GM19043 (cell line): Measurements from ENCODE around the gene PDZK1IP1.
"Not testable (repeated sequence)": the region's sequence is repeated elsewhere in the genome, so short reads cannot be mapped to it uniquely, and the experiment has no call there.

Experiments used
- ATAC-seq: cut with Tn5 transposase; IDR thresholded peaks from one replicate; pipeline ENCODE4 v1.9.1; 2021; ENCODE audit warnings: low read depth; ENCODE audit not compliant: unreplicated experiment

PDZK1IP1 gene

DNA sequence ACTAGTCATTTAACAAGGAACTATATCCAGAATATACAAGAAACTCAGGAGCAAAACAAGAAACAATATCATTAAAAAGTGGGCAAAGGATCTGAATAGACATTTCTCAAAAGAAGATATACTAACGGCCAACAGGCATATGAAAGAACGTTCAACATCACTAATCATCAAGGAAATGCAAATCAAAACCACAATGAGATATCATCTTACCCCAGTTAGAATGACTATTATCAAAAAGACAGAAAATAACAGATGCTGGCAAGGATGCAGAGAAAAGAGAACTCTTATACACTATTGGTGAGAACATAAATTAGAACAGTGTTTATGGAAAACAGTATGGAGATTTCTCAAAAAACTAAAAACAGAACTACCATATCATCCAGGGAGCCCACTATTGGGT is 13.7 kb upstream of the PDZK1IP1 start:
- not testable (repeated sequence) for ATAC-seq

DNA sequence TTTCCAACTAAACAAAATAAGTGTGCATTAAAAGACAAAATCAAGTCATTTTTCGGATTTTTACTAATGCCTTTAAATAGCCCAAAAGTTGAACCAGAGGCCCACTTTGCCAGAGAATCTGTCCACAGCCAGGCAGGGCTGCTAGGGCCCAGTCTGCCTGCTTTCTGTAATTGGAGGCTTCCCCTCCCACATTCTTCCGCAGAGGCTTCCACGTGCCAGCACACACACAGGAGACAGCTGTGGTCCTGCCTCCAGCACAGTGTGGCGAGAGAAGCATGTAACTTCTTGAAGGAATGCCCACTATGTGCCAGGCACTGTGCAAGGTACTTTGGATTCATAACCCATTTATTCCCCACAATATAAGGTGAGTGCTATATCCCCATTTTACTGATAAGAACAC is 11.3 kb upstream of the PDZK1IP1 start:
- ATAC-seq: no peak

DNA sequence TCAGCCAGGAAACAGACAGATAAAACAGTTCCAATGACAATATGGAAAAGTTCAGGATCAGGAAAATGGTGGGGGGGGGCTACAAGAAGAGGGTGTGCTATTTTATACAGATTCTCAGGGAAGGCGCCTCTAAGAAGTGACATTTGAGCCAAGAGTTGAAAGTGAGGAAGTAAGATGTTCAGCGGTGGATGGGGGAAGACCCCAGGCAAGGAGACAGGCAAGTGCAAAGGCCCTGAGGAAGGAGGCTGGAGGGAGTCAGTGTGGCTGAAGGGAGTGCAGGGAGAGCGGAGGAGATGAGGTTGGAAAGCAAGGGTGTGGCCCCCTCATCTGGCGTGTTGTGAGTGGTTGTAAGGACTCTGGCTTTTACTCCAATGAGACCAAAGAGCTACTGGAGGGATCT is 8.4 kb upstream of the PDZK1IP1 start:
- no peak for ATAC-seq

DNA sequence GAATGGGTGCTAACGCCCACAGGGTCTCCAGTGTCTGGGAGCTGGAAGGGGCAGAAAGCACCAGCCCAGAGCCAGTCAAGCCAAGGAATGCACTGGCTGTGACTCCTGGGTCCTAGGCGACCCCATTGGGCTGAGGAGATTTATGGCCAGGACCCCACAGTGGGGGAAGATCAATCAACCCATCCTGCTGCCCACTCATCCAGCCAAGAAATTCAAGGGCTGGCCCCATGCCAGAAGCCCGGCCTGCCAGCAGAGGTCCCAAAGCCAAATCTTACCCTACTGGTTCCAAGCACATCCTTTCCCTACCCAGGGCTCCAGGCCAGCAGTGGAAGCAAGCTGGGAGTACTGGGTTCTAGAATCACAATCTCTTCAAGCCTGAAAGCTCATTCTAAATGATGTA is 6.8 kb upstream of the PDZK1IP1 start:
- ATAC-seq: no peak

DNA sequence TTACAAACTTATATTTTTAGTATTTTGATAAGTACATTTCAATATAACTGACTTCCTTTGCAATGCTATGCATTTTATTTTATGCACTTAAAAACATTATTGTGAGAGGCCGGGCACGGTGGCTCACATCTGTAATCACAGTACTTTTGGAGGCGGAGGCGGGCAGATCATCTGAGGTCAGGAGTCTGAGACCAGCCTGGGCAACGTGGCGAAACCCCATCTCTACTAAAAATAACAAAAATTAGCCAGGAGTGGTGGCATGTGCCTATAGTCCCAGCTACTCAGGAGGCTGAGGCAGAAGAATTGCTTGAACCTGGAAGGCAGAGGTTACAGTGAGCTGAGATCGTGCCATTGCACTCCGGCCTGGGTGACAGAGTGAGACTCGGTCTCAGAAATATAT is 6.1 kb upstream of the PDZK1IP1 start:
- not testable (repeated sequence) for ATAC-seq

DNA sequence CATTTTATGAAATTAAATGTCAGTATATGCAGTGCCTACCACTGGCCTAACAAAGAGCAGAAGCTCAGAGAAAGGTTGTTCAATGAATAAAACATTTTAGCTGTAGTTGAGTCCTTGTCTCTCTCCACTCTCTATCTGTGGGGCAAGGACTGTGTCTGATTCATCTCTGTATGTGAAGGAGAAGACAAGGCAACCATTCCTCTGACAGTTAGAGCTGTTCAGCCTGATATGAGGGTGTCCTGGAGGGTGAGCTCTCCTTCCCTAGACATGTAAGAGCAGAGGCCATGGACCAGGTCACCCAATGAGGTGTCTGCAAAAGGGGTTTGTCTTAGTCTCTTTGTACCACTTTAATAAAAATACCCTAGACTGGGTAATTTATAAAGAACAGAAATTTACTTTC is 4.5 kb upstream of the PDZK1IP1 start:
- no peak for ATAC-seq

DNA sequence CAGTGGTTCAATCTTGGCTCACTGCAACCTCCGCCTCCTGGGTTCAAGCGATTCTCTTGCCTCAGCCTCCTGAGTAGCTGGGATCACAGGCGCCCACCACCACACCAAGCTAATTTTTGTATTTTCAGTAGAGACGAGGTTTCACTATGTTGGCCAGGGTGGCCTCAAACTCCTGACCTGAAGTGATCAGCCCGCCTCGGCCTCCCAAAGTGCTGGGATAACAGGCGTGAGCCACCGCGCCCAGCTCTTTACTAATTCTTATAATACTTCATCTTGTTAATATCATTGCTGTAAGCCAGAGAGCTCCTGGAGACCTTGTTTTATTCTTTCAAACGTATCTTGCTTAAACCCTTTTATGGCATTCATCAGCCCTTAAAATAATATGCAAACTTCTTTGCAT is 3.7 kb upstream of the PDZK1IP1 start:
- not testable (repeated sequence) for ATAC-seq

DNA sequence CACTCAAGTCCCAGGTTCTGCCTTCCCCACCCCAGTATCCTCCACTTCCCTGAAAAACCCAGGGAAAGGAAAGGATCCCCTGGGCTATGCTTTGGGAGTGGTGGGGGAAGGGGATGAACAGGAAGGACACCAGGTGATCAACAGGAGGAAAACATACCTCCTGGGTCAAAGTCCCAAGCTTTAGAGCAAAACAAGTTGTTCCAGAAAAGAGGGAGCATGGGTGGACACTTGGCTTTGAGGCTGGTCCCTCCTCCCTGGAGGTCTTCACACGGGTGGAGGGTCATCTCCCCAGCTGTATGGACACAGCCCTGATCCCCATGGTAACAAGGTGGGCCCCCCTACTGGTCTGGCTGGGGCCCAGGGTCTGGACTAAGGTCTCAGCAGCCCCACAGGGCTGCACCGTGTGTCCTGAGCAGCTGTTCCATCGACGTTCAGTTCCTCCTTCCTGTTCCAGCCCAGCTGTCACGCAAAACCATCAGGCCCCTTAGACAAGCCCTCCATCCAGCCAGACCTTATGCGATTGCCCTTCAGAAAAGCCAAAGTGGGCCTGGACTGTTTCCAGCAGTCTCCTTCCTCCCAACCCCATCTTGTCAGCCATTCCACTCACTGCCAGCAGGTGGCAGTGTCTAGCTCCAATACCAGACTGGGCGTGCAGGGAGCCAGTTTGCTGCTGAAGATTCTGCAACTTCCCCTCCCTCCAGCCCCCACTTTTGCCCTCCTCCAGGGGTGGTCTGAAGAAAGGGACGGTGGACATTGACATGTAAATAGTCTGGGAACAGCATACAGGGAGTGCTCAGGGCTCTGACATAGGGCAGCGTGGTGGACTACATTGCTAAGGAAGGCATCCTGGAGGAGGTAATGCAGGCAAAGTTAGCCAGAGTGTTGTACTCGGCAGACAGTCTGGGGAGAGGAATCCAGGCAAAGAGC is 2.9 kb upstream of the PDZK1IP1 start:
- ATAC-seq: peak; percentile 59

DNA sequence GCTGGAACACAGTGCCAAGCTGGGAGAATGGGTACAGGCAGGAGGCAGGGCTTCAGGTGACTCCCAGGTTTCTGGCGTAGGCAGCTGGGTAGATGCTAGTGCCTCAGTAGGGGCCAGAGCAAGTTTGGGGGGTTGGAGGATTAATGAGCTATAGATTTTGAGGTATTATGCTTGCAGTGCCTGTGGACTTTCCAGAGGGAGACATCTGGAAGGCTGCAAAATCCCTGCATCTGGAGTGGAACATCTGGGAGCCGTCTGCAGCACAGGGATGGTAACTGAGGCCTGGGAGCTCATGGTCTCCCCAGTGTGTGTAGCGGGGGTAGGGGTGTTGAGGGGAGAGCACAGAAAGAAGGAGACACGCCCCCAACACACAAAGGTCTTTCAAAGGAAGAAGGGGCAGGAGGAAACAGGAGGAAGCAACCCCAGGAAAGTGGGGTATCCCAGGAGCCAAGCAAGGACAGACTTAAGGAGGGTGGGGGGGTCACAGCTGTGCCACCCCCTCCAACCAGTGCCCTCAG is 2.2 kb upstream of the PDZK1IP1 start:
- no peak for ATAC-seq

DNA sequence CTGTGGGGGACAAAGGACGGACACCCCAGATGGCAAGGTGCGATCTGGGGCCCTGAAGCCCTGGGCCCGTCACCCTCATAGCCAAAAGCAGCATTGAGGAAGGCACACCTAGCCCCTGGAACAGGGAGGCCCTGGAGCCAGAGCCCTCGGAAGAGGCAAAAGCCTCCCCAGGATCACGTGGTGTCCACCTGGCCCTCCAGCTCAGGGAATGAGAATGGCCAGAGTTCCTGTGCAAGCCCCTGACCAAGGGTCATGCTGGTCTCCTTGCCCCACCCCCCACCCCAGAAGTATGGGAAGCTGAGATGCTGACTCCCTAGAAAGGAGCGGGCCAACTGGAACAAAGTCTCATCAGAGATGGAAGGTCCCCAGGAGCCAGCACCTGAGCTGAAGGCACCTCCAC is 1.0 kb upstream of the PDZK1IP1 start:
- no peak for ATAC-seq

DNA sequence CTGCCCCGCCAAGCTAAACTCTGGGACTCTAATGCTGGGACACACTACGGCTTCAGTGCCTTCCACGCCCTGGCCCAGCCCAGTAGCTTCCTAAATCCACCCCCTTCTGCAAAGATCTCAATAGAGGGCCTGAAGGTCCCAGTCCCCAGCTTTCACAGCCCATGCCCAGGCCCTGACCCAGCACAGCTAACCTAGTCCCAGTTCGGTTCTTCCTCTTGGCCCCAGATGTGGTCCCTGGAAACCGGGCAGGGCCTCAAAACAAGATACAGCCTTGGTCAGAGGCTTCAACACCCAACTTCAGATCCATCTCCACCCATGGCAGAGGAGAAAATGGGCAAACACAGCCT is 646 bp upstream of the PDZK1IP1 start:
- ATAC-seq: no peak

DNA sequence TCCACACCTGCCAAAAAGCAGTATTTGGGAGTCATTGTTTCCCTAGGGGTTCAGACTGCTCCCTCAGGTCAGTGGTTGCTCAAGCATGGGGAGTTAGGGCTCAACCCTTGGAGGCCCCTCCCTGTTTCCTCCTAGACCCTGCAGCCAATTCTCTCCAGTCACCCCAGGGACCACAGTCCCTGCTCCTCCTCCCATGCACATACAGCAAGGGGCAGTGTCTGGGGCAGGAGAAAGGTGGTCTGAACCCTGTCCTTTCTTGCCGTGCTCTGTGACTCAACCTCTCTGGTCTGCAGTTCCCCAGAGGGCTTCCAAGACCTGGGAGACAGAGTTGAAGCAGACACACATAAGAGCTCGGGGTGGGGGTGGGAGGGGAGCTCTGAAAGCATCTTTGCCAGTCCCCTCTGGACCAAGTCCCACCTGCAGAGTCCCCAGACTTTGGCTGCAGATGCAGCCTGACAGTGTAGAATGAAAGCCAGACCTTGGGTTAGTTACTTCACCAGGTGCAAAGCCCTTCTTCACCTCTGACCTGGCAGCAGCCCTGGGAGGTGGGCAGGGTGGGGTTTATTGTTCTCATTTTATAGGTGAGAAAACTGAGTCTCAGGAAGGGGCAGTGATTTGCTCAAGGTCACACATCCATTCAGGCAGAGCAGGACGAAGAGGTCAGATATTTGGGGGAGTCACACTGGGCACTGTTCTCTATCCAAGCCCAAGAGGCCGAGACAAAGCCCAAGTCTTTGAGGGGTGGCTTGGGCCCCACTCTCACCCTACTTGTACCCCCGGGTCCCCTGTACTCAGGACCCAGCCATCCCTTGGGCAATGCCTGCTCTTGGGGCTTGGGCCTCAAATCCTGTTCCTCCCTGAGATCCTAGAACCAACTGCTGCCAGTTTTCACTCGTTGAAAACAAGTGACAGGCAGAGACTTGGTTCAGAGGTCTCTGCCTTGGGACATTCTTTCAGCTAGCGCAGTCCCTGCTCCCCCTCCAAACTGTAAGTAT is 748 bp downstream of the PDZK1IP1 start:
- no peak for ATAC-seq

DNA sequence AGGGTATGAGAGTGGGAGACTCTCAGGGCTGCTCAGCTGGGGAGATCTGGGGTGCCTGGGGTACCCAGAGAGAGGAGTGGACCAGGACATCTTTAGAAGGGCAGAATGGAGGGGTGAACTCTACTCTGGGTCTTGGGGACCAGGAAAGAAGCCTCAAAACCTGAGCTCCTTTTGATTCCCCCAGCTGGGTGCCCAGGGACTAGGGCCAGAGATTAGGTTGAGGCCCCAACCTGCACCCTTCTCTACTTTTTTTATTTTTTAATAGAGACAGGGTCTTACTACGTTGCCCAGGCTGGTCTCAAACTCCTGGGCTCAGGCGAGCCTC is 1.9 kb downstream of the PDZK1IP1 start:
- no peak for ATAC-seq

DNA sequence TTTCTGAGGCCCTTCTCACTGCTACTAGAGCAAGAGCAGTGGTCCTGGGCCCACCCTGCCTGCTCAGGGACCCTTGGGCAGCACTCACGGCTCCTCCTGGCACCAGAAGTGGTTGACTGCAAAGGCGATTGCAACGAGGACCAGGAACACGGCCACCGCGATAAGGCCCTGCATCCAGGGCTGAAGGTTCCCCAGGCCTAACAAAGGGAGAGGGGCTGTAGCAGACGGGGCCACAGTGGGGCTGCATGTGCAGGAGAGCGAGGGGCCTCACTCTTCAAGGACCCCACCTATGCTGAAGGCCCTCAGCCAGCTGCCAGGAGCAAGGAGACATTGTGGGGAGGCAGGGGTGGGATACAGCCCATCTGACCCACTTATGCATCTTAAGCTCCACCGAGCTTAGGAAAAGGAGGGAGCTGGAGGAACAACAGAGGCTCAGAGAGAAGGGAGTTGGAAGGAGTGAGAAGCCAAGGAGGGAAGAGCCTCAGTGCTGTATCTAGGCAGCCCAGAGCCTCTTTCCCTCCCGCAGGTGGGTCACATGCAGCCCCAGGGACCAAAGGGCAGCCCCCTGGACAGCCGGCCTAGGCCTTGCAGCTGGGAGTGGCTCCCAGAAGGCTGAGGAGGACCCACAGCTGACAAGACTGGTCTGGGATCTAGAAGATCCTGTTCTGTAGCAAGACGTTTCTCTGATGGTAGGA is 2.5 kb downstream of the PDZK1IP1 start:
- no peak for ATAC-seq

DNA sequence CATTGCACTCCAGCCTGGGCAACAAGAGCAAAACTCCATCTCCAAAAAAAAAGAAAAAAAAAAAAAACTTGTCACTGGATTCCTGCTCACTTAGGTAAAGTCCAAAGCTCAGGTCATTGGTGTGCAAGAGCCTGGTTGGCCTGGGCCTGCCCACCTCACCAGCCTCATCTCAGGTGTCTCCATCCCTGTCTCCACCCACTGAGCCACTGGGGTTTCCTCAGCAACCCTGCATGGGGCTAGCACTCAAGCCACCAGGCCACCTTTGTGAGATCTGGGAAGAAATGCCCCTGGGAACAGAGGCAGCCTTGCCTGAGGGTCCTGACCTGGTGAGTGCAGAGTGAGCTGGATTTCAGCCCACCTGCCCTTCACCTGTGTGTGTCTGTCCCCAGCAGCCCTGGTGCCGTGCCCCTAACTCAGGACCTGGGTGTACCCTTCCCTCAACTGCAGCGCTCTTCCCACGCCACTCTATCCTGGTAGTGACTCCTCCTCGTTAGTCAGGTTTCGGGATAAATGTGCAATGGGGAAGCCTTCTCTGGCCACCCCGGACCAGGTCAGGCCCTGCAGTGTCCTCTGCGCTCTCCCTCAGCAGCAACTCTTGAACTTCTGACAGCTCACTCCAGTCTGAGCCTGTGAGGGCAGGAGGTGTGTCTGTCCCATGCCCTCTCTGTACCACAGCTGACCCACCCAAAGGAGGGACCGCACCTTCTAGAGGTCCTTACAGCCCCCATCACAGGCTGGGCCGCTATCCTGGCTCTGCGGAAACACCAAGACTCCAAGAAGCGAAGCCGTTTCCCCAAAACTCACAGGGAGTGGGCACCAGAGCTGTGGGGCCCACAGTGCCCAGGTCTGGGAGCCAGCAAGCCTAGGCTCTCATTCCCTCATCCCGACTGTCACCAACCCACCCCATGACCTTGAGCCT is 3.3 kb downstream of the PDZK1IP1 start:
- ATAC-seq: no peak

DNA sequence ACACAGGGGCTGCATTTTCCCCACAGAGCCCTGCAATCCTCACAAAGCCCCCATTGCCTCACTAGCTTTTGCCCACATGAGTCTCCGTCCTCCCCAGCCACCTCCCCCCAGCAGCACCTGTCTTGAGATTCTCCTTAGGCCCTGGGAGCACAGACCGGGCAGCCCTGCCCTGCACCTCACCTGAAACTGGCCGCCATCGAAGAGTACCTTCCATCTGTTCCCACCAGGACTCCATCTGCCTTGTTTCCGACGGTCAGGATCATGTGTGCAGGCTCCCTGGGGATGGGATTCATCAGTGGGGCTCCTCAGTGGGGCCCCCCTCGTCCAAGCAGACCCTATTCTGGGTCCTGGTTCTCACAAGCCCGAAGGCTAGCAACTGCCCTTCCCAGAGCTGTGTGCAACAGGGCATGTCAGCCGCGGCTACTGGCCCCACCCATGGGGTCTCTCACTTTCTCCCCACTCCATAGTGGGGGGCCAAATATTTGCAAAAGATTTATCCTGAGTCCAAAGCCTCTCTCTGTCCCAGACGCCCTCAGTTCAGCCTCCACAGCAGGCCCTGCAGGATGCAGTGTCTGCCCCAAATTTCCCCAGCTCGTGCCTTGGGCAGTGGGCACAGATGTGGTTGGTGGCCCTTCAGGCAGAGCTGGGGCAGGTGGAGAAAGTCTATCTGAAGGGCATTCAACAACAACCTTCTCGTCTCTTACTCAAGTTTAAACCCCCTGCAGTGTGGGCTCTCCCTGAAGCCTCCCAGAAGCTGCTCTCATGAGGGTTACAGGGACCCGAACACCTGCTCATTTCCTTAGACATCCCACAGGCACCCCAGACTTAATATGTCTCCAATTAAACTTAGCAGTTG is 4.8 kb downstream of the PDZK1IP1 start:
- ATAC-seq: no peak

DNA sequence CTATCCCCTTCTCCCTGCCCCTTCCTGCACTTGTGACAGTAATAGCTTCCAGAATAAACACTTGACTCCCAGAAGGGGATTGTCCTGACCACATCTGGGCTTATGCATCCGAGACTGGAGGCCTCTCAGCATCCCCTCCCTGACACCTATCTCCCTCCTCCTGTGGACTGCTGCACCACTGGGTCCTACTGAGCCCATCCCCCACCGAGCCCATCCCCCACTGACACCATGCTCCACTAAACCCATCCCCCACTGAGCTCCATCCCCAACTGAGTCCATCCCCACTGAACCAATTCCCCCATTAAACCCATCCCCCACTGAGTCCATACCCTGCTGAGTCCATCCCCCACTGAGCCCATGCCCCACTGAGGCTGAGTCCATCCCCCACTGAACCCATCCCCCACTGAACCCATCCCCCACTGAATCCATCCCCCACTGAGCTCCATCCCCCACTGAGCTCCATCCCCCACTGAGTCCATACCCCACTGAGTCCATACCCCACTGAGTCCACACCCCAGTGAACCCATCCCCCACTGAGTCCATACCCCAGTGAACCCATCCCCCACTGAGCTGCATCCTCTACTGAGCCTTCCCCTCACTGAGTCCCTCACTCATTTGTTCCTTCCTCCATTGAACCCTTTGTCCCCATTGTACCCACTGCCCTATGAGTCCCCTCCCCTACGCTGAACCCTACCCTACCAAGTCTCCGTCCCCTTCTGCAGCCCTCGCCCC is 5.6 kb downstream of the PDZK1IP1 start:
- ATAC-seq: no peak
